GM18861 (cell line): ENCODE results near the gene MRTFA.
"Not testable (repeated sequence)": the region's sequence is repeated elsewhere in the genome, so short reads cannot be mapped to it uniquely, and the experiment has no call there.

Experiments used
- ATAC-seq: cut with Tn5 transposase; IDR thresholded peaks from one replicate; pipeline ENCODE4 v1.9.1; 2021; ENCODE audit not compliant: unreplicated experiment

MRTFA gene

DNA sequence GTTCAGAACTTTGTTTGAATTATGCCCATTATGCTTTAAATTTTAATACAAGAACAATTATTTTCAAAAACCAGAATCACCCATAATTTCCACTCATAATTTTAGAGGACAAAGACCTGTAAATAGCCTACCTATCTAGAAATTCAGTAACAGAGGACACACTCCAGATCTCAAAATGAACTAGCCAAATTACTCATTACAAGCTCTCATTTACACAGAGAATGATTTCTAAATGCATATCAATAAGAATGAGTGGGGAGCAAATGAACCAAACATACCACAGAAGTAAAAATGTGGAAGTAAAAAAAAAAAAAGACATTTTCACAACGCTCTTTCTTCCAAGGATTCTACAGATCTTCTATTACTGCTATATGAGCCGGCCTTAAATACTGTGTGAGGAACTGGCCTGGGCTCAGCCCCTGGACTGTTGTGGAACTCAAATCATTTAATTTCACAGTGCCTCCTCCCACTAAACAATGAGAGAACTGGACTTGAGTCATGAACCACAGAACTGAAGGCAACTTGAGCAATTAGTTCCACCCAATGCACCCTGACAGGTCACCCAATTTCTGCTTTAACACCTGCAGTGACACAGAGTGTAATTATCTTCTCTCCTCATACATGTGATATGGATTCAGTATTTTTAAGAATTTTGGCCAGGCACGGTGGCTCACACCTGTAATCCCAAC is 8.0 kb downstream of the MRTFA start:
- no peak for ATAC-seq

GRCh38 chr22:40627612-40628011 is 8.9 kb downstream of the MRTFA start:
- ATAC-seq, result no peak

- ATAC-seq, result no peak
These were observed 9.7 kb downstream of the MRTFA start for GRCh38 chr22:40626851-40627250.

GRCh38 chr22:40625794-40626193 is 10.7 kb downstream of the MRTFA start:
- not testable (repeated sequence) for ATAC-seq

- not testable (repeated sequence) for ATAC-seq
These were observed 11.2 kb downstream of the MRTFA start for GRCh38 chr22:40625281-40625680.

DNA sequence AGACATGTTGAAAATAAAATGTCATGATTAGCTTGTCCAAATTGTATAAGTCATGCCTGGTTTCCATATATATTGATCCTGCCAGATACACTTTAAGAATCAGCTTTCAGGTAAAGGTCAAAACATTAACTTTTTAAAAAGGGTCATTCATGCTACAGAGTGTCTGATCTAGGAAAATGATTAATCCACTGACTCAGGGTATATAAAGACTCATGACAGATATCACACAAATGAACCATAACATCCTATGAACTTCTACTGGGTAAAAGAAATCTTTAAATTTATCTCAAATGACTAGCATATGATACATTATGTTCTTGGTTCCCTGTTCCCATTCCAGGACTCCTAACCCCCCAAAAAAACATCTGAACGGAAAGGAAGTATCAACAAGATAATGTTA is 11.7 kb downstream of the MRTFA start:
- ATAC-seq, result no peak

GRCh38 chr22:40621309-40622151 is 15.0 kb downstream of the MRTFA start:
- ATAC-seq, result no peak

- ATAC-seq, result no peak
These were observed 16.0 kb downstream of the MRTFA start for GRCh38 chr22:40620464-40621046.

DNA sequence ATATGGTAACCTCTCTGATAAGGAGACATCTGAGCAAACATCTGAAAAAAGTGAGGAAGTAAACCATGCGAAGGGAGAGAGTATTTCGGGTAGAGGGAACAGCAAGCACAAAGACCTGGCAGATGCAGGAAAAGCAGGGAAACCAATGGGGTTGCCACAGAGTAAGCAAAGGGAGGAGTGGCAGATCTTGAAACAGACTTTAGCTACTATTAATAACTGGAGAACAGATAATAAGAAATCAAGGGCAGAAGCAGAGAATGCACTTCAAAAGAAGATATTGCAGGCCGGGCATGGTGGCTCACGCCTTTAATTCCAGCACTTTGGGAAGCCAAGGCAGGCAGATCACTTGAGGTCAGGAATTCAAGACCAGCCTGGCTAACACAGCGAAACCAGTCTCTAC is 18.1 kb downstream of the MRTFA start:
- ATAC-seq, result no peak

DNA sequence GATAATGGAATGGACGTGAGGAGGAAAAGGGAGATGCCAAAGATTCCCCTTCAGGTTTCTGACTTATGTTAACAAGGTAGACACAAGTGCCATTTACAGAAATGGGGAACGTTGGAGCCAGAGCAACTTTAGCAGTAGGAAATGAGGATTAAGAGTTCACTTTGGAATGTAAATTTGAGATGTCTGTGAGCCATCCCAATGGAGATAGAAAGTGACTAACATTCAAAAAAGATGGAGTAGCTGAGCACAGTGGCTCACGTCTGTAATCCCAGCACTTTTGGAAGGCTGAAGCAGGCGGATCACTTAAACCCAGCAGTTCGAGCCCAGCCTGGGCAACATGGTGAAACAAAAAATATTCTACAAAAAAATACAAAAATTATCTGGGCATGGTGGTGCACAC is 19.9 kb downstream of the MRTFA start:
- ATAC-seq, result no peak

DNA sequence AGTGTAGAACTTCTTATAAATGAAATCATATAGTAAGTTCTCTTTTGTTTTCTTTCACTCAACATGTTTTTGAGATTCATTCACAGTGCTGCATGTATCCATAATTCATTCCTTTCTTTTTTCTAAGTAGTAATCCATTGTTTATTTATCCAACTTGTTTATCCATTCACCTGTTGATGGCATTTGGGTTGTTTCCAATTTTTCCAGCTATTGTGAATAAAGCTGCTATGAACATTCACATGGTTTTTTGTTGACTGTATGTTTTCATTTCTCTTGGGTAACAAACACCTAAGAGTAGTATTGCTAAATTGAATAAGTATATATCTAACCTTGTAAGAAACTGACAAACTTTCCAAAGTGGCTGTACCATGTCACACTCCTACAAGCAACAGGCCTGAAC is 23.5 kb downstream of the MRTFA start:
- no peak for ATAC-seq

GRCh38 chr22:40612291-40612751 is 24.2 kb downstream of the MRTFA start:
- ATAC-seq, result no peak

DNA sequence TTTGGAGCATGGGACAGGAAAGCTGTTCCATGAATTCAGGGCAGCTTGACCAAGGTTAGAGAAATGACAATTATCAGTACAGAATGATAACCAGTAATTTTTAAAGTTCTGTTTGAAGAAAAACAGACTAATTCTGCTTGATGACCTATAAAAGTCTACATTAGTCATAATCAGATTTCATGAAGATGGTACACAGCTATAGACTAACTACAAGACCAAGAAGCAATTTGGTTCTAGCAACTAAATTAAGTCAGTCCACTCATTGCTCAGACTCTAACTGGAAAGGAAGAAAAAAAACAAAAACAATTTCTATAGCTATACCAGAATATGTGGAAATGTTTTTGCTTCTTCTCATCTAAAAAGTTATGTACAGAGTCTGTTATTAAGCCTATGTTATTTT is 24.9 kb downstream of the MRTFA start:
- ATAC-seq, result no peak

- ATAC-seq, result no peak
These were observed 26.1 kb downstream of the MRTFA start for GRCh38 chr22:40610329-40610850.

DNA sequence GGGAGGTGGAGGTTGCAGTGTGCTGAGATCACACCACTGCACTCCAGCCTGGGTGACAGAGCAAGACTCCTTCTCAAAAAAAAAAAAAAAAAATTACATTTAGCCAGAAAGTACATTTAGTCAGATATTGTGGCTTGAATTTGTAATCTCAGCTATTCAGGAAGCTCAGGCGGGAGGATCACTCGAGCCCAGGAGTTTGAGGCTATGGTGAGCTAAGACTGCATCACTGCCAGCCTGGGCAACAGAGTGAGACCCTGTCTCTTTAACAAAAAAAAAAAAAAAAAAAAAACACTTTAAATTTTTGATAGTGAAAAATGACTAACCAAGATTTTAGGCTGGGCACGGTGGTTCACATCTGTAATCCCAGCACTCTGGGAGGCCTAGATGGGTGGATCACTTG is 27.3 kb downstream of the MRTFA start:
- no peak for ATAC-seq

GRCh38 chr22:40607506-40607905 is 29.0 kb downstream of the MRTFA start:
- no peak for ATAC-seq

DNA sequence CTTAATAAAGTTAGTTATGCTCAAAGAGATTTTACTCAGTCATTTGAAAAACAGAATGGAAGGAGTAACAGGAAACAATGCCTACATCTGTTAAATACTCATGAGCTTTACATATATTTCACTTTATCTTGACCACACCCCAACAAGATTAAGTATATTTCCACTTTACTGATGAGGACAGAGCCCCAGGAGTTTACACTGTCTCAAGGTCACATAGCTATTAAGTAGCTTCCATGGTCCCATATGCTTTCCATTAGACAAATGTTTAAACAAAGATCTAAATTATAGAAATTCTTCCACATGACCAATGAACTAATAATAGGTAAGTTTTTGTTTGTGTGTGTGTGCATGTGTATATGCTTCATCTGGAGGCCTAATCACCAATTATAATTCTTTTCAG is 30.2 kb downstream of the MRTFA start:
- no peak for ATAC-seq

DNA sequence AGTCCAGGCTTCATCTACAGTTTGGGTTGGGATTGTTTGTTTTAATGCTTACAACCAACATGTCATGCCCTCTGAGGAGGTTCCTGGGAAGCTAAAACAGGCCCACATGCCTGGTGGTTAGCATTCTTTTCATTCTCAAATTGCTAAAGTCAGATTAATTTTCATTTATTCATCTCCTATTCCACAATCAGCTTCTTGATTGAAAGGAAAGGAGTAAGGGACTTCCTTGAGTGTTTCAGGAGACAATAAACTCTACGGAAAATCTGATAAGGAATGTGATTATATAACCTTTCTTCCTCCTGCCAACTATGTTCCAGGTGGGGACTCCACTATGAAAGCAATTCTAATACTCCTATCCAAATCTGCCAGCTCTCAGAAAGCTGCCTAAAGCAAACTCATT is 30.8 kb downstream of the MRTFA start:
- ATAC-seq, result no peak

GRCh38 chr22:40603088-40603605 is 33.4 kb downstream of the MRTFA start:
- ATAC-seq, result no peak

- ATAC-seq, result no peak
These were observed 34.3 kb downstream of the MRTFA start for GRCh38 chr22:40602231-40602630.

DNA sequence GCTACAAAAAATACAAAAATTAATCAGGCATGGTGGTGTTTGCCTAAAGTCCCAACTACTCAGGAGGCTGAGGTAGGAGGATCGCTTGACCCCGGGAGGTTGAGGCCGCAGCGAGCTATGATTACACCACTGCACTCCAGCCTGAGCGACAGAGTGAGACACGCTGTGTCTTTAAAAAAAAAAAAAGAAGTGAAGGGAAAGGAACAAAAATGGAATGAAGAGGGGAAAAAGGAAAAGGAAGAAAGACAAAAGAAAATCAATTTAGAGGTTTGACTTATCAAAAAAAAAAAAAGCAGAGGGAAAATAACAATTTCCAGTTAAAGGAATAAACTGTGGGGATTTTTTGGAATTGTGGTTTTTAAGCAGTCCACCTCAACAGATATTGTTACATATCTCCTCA is 36.8 kb downstream of the MRTFA start:
- ATAC-seq, result no peak

GRCh38 chr22:40598712-40599111 is 37.8 kb downstream of the MRTFA start:
- ATAC-seq, result not testable (repeated sequence)
